Measurements from ENCODE around the gene ENKUR. TPM values are rescaled to one million over a fixed set of nuclear protein-coding genes. Genes with fewer than 3 reads are reported as not detected.
"Not testable (repeated sequence)": the region's sequence is repeated elsewhere in the genome, so short reads cannot be mapped to it uniquely, and the experiment has no call there.

The ENKUR gene
- total RNA-seq, 2 donors from 2014 or later = 1.1 TPM; not detected in 1

DNA sequence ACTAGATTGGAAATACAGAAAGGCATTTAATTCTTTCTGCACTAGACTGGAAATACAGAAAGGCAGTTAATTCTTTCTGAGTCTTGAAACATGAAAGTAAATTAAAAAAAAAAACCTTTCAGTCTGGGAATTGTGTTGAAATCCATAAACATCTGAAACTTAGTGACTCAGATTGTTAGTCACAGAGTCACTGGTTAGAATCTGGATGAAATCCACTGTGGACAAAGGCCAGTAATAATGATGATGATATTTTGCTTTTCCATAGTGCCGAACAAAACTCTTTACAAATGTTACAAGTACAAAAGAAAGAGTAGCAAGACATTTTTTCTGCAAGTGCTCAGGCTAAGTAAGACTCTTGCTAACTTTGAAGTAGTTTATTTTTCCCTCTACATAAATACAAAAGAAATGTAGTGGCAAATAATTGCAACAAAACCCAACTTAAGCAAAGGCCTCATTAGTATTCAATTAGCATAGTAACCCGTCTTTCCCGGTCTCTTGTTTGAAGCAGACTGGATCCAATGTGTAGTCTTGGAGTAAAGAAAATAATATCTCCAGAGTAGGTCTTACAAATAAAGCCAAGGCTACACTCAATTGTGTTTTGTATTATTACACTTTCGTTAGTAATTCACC is 57.8 kb downstream of the ENKUR start:
- peak overlapping the region; percentile 37 for H3K4me3 ChIP-seq
- no peaks in the 10 kb centered on the region for H3K9me3 ChIP-seq
- TF ChIP-seq, protein P1, sequence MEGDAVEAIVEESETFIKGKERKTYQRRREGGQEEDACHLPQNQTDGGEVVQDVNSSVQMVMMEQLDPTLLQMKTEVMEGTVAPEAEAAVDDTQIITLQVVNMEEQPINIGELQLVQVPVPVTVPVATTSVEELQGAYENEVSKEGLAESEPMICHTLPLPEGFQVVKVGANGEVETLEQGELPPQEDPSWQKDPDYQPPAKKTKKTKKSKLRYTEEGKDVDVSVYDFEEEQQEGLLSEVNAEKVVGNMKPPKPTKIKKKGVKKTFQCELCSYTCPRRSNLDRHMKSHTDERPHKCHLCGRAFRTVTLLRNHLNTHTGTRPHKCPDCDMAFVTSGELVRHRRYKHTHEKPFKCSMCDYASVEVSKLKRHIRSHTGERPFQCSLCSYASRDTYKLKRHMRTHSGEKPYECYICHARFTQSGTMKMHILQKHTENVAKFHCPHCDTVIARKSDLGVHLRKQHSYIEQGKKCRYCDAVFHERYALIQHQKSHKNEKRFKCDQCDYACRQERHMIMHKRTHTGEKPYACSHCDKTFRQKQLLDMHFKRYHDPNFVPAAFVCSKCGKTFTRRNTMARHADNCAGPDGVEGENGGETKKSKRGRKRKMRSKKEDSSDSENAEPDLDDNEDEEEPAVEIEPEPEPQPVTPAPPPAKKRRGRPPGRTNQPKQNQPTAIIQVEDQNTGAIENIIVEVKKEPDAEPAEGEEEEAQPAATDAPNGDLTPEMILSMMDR (IDR thresholded peaks at IDR 0.05) = no peak
- H3K4me1 ChIP-seq (ENCODE audit: control insufficient read depth in 1 of 2, low read depth in 2 of 2) = peaks cover 12 to 28% of the 10 kb centered on the region in 2 donors
- peak overlapping the region; percentile 73 to 81 for H3K27ac ChIP-seq
- H3K36me3 ChIP-seq = no peaks in the 10 kb centered on the region
- H3K27me3 ChIP-seq (replicated peaks; ENCODE audit: insufficient read depth) = no peaks in the 10 kb centered on the region
- ATAC-seq (ENCODE audit: insufficient number of reproducible peaks, low FRiP score, low read depth) (peak; percentile 98), DNase-seq (ENCODE audit: low spot score) (no peak)

DNA sequence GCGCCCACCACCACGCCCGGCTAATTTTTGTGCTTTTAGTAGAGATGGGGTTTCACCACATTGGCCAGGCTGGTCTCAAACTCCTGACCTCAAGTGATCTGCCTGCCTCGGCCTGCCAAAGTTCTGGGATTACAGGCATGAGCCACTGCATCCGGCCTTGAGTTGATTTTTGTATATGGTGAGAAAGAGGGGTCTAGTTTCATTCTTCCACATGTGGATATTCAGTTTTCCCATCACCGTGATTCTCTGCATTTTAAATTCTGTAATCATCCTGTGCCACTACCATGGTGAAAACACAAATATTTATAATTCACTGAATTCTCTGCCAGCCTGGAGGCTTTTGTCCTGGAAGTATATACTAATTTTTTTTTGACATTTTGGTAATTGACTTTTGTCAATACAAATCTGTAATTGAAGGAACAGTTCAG is 58.3 kb downstream of the ENKUR start:
- H3K36me3 ChIP-seq; ATAC-seq (ENCODE audit: insufficient number of reproducible peaks, low FRiP score, low read depth); H3K27me3 ChIP-seq (replicated peaks; ENCODE audit: insufficient read depth); H3K4me3 ChIP-seq; H3K9me3 ChIP-seq; DNase-seq (ENCODE audit: low spot score): not testable (repeated sequence)
- H3K27ac ChIP-seq = peak overlapping the region; percentile 67 to 81
- peaks cover 12 to 31% of the 10 kb centered on the region in 2 donors for H3K4me1 ChIP-seq (ENCODE audit: control insufficient read depth in 1 of 2, low read depth in 2 of 2)

DNA sequence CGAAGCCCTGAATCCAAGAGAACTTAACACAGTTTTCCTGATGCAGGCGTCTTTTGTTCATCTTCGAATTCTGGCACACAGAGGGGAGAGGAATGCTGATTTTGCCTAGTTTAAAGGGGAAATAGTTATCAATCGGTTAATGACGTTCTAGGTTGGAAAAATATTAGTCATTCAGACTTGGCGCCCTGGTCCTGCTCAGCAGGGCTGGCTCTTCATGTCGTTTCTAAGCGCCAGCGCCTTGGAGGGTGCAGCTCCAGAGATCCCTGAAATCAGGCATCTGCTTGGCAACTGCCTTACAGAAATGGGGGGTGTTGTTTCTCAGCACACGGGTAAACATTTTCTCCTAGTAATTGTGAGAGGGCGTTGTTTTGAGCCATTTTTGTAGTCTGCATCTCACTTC is 62.3 kb downstream of the ENKUR start:
- H3K4me1 ChIP-seq (ENCODE audit: control insufficient read depth in 1 of 2, low read depth in 2 of 2) = peaks cover 7 to 27% of the 10 kb centered on the region in 2 donors
- H3K27ac ChIP-seq = no peak overlapping the region
- no peaks in the 10 kb centered on the region for H3K36me3 ChIP-seq
- H3K4me3 ChIP-seq = peak overlapping the region; percentile 79
- no peaks in the 10 kb centered on the region for H3K9me3 ChIP-seq
- no peak for ATAC-seq (ENCODE audit: insufficient number of reproducible peaks, low FRiP score, low read depth)
- no peaks in the 10 kb centered on the region for H3K27me3 ChIP-seq (replicated peaks; ENCODE audit: insufficient read depth)
- DNase-seq (ENCODE audit: low spot score) = no peak
- TF ChIP-seq, protein P1 (IDR thresholded peaks at IDR 0.05) = no peak

DNA sequence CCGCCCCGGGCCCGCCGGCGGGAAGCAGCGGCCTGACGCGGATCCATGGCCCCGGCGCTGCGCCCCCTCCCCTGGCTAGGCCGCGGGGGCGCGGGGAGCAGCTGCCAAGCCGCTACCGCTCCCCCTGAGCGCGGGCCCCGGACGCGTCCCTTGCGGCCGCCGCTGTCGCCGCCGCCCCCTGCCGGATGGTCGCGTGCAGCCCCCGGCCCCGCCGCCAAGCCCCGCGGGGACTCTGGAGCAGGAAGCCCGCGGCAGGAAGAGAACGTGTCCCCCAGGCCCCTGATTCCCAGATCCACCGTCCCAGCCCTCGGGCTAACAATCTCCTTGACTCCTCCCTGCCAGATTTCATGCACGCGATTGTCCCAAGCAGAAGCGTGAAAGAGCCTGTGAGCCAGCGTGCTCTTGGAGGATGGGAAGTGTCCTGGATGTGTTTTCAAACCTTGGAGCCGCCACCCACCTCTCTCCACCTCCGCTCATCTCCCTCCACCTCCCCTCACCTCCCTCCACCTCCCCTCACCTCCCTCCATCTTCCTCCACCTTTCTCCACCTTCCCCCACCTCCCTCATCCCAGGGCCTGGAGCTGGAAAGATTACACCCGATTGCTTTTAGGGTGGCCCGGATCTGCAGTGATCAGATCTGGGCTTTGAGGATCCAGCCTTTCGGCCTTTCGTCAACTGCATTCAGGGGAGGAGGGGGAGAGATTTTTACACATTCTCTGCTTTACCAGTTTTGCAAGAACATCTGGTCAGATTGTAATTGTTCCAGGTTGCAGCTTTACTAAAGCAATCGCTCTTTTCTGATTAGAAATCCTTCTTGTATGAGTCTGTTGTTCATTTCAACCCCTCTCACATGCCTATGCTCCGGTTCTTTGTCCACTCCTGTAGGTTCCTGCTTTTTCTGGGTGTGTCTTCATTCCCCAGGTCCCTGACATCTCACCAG is 63.0 kb downstream of the ENKUR start:
- Histone ChIP-seq H3K9me3 (no peaks in the 10 kb centered on the region), H3K36me3 (no peaks in the 10 kb centered on the region), H3K4me1 (ENCODE audit: control insufficient read depth in 1 of 2, low read depth in 2 of 2) (peaks cover 4 to 23% of the 10 kb centered on the region in 2 donors), H3K27ac (no peak overlapping the region), H3K4me3 (peak overlapping the region; percentile 79), H3K27me3 (replicated peaks; ENCODE audit: insufficient read depth) (no peaks in the 10 kb centered on the region)
- TF ChIP-seq, protein P1 (IDR thresholded peaks at IDR 0.05) = peak; percentile 33
- DNase-seq (ENCODE audit: low spot score) (no peak), ATAC-seq (ENCODE audit: insufficient number of reproducible peaks, low FRiP score, low read depth) (no peak)

DNA sequence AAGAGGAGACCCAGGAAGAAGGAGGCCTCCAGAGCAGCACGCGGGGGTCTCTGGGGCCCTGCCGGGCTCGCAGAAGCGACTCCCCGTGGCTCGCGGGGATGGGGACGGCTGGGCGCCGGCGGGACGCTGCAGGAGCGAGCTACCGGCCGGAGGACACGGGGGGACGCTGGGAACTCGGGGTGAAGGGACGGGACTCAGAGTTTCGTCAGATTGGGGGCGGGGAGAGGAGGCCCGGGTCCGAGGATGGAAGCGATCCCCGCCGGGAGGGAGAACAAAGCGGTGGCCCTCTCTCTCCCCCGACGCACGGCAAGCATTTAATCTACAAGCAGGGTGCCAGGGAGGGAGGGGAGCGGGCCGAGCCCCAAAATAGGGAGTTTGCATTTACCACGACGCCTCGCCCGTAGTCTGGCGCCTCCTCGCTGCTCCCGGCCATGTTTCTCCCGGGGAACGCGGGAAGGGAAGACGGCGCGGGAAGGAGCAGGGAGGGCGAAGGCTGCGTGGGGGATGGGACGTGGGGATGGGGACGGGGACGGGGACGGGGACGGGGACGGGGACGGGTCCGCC is 63.7 kb downstream of the ENKUR start, which contains the start of gene PRTFDC1:
TSS of gene PRTFDC1 (minus strand) at position 464 of the 564 bp plus-strand sequence. CDS start at position 433, 31 bp downstream.
- TF ChIP-seq, protein P1 (IDR thresholded peaks at IDR 0.05) = no peak
- no peak for ATAC-seq (ENCODE audit: insufficient number of reproducible peaks, low FRiP score, low read depth)
- Histone ChIP-seq H3K4me3 (peak within 1 kb of the TSS; percentile 79), H3K4me1 (ENCODE audit: control insufficient read depth in 1 of 2, low read depth in 2 of 2) (peaks cover 0 to 17% of the 10 kb centered on the region in 2 donors), H3K36me3 (no peaks in the 10 kb centered on the region), H3K9me3 (no peaks in the 10 kb centered on the region), H3K27ac (peak within 1 kb of the TSS in 1 of 2 donors; percentile 18), H3K27me3 (replicated peaks; ENCODE audit: insufficient read depth) (no peaks in the 10 kb centered on the region)
- DNase-seq (ENCODE audit: low spot score) = no peak

Data from thoracic aorta (tissue), 2 donors.